Measurements from ENCODE around the gene BECN2.

- TF ChIP-seq, protein P1, sequence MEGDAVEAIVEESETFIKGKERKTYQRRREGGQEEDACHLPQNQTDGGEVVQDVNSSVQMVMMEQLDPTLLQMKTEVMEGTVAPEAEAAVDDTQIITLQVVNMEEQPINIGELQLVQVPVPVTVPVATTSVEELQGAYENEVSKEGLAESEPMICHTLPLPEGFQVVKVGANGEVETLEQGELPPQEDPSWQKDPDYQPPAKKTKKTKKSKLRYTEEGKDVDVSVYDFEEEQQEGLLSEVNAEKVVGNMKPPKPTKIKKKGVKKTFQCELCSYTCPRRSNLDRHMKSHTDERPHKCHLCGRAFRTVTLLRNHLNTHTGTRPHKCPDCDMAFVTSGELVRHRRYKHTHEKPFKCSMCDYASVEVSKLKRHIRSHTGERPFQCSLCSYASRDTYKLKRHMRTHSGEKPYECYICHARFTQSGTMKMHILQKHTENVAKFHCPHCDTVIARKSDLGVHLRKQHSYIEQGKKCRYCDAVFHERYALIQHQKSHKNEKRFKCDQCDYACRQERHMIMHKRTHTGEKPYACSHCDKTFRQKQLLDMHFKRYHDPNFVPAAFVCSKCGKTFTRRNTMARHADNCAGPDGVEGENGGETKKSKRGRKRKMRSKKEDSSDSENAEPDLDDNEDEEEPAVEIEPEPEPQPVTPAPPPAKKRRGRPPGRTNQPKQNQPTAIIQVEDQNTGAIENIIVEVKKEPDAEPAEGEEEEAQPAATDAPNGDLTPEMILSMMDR (IDR thresholded peaks at IDR 0.05; ENCODE audit: low read depth, low read length), result no peak
- no peak for TF ChIP-seq EZH2phosphoT487 (IDR thresholded peaks at IDR 0.05; ENCODE audit: low read depth)
Observed at GRCh38 chr1:241926141-241926540, 31.4 kb upstream of the BECN2 start.
